ENCODE data around the gene RGL3. TPM values are rescaled to one million over a fixed set of nuclear protein-coding genes. Genes with fewer than 3 reads are reported as not detected.
A peak's percentile ranks its signal among the peaks of the same experiment; 100 is the strongest.
"Not testable (repeated sequence)": the region's sequence is repeated elsewhere in the genome, so short reads cannot be mapped to it uniquely, and the experiment has no call there.

The RGL3 gene
- total RNA-seq, 1 experiment from 2014 or later: 53.1 TPM

DNA sequence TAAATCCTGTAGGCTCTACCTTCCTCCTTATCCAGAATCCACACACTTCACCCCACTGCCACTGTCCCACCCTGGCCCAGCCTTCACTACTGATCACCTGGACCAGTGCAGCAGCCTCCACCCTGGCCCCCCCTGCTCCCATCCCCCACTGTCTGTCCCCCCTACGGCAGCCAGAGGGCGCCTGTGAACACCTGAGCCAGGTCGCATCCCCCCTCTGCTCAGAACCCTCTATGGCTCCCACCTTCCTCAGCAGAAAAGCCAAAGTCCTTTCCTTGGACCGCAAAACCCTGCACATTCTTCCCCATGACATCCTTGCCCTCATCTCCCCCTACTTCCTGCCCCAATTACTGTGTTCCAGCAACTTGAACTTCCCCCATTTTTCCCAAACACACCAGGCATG lies 41.1 kb upstream of the RGL3 start:
- CTCF ChIA-PET: interaction anchor here (1.7 kb wide), 1 partner anchor 22 kb away, joined by 3 read pairs; no protein-coding TSS in a partner anchor
- no peaks in the 10 kb centered on the region for H3K4me1 Mint-ChIP-seq (ENCODE audit: low read depth, unreplicated experiment)
- Histone ChIP-seq H3K4me3 (ENCODE audit: low read depth, low read length) (no peak overlapping the region), H3K4me1 (no peaks in the 10 kb centered on the region), H3K27me3 (replicated peaks; ENCODE audit: control insufficient read depth, insufficient read depth, low read length) (no peaks in the 10 kb centered on the region), H3K9me3 (no peaks in the 10 kb centered on the region), H3K36me3 (ENCODE audit: control insufficient read depth, insufficient read depth, low read length) (no peaks in the 10 kb centered on the region)
- H3K4me3 Mint-ChIP-seq (ENCODE audit: unreplicated experiment): no peak overlapping the region
- TF ChIP-seq, protein P1, sequence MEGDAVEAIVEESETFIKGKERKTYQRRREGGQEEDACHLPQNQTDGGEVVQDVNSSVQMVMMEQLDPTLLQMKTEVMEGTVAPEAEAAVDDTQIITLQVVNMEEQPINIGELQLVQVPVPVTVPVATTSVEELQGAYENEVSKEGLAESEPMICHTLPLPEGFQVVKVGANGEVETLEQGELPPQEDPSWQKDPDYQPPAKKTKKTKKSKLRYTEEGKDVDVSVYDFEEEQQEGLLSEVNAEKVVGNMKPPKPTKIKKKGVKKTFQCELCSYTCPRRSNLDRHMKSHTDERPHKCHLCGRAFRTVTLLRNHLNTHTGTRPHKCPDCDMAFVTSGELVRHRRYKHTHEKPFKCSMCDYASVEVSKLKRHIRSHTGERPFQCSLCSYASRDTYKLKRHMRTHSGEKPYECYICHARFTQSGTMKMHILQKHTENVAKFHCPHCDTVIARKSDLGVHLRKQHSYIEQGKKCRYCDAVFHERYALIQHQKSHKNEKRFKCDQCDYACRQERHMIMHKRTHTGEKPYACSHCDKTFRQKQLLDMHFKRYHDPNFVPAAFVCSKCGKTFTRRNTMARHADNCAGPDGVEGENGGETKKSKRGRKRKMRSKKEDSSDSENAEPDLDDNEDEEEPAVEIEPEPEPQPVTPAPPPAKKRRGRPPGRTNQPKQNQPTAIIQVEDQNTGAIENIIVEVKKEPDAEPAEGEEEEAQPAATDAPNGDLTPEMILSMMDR (IDR thresholded peaks at IDR 0.05; ENCODE audit: insufficient read depth in 1 of 2, low read depth in 1 of 2, low read length in 1 of 2, severe bottlenecking in 1 of 2, unreplicated experiment in 1 of 2): peak; percentile 20 to 35
- H3K36me3 Mint-ChIP-seq (ENCODE audit: insufficient read depth, unreplicated experiment): no peaks in the 10 kb centered on the region
- no peaks in the 10 kb centered on the region for H3K27me3 Mint-ChIP-seq (ENCODE audit: insufficient read depth, unreplicated experiment)
- POLR2A ChIA-PET: no interaction called here
- H3K27ac Mint-ChIP-seq (ENCODE audit: unreplicated experiment): no peak overlapping the region
- no peaks in the 10 kb centered on the region for H3K9me3 Mint-ChIP-seq (ENCODE audit: unreplicated experiment)
- no peak for DNase-seq
- no TSS peak for BruUV-seq (replicated peaks)
- intact Hi-C loops (cut with micrococcal nuclease; ENCODE audit: unreplicated experiment): no loop called here

DNA sequence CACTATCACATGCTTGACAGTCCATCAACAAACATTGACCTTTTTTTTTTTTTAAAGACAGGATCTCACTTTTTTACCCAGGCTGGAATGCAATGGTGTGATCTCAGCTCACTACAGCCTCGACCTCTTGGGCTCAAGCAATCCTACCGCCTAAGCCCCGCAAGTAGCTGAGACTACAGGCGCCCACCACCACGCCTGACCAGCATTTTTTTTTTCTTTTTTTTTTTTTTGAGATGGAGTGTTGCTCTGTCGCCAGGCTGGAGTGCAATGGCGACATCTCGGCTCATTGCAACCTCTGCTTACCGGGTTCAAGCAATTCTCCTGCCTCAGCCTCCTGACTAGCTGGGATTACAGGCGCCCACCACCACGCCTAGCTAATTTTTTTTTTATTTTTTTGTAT lies 39.8 kb upstream of the RGL3 start:
- not testable (repeated sequence) for H3K4me1 Mint-ChIP-seq (ENCODE audit: low read depth, unreplicated experiment)

DNA sequence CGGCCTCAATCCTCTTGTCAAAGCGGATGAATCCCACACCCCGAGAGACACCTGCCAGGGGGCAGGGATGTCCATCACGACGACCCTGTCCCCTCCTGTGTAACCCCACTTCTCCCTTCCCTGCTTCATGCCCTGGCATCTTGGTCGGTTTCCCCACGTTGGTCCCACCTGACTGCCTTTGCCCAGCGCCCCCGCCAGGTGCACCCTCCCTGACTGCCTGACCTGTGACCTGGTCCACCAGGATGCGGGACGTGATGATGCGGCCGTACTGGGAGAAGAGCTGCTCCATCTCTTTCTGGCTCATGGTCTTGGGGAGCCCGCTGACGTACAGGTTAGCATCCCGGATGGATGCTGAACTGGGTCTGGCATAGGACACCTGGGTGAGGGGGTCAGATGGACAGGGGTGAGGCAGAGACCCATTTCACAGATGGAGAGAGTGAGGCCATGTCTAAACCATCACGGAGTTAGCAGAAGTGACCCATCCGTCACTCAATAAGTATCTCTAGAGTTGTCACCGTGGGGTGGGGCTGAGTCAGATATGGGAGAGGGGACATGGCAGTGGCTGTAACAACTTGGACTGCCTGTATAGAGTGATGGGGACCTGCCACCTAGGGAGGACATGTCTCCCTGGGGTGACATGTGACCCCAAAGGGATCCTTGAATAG lies 39.3 kb upstream of the RGL3 start:
- no peak overlapping the region for H3K4me3 Mint-ChIP-seq (ENCODE audit: unreplicated experiment)
- no peaks in the 10 kb centered on the region for H3K9me3 ChIP-seq
- BruUV-seq (replicated peaks): no TSS peak
- H3K27me3 Mint-ChIP-seq (ENCODE audit: insufficient read depth, unreplicated experiment): no peaks in the 10 kb centered on the region
- peaks cover 2% of the 10 kb centered on the region for H3K36me3 Mint-ChIP-seq (ENCODE audit: insufficient read depth, unreplicated experiment)
- H3K36me3 ChIP-seq (ENCODE audit: control insufficient read depth, insufficient read depth, low read length): no peaks in the 10 kb centered on the region
- no peaks in the 10 kb centered on the region for H3K4me1 ChIP-seq
- intact Hi-C loops (cut with micrococcal nuclease; ENCODE audit: unreplicated experiment): no loop called here
- no peaks in the 10 kb centered on the region for H3K9me3 Mint-ChIP-seq (ENCODE audit: unreplicated experiment)
- H3K27ac Mint-ChIP-seq (ENCODE audit: unreplicated experiment): no peak overlapping the region
- no peak overlapping the region for H3K4me3 ChIP-seq (ENCODE audit: low read depth, low read length)
- ChIA-PET CTCF (interaction anchor here (0.8 to 1.7 kb wide), 2 partner anchors 24 to 77 kb away, joined by 3 to 4 read pairs; no protein-coding TSS in a partner anchor), POLR2A (no interaction called here)
- DNase-seq: no peak
- TF ChIP-seq, protein P1 (IDR thresholded peaks at IDR 0.05; ENCODE audit: insufficient read depth in 1 of 2, low read depth in 1 of 2, low read length in 1 of 2, severe bottlenecking in 1 of 2, unreplicated experiment in 1 of 2): no peak
- no peaks in the 10 kb centered on the region for H3K4me1 Mint-ChIP-seq (ENCODE audit: low read depth, unreplicated experiment)
- H3K27me3 ChIP-seq (replicated peaks; ENCODE audit: control insufficient read depth, insufficient read depth, low read length): no peaks in the 10 kb centered on the region

More for the DNA sequence above, 39.8 kb upstream of the RGL3 start:
- H3K9me3 ChIP-seq; BruUV-seq (replicated peaks); H3K9me3 Mint-ChIP-seq (ENCODE audit: unreplicated experiment); H3K36me3 ChIP-seq (ENCODE audit: control insufficient read depth, insufficient read depth, low read length); H3K27me3 Mint-ChIP-seq (ENCODE audit: insufficient read depth, unreplicated experiment); H3K4me1 ChIP-seq; H3K27me3 ChIP-seq (replicated peaks; ENCODE audit: control insufficient read depth, insufficient read depth, low read length); H3K27ac Mint-ChIP-seq (ENCODE audit: unreplicated experiment); H3K4me3 Mint-ChIP-seq (ENCODE audit: unreplicated experiment); DNase-seq; intact Hi-C loops (cut with micrococcal nuclease; ENCODE audit: unreplicated experiment); H3K4me3 ChIP-seq (ENCODE audit: low read depth, low read length); H3K36me3 Mint-ChIP-seq (ENCODE audit: insufficient read depth, unreplicated experiment): not testable (repeated sequence)
- ChIA-PET POLR2A (interaction anchor here (0.6 kb wide), 1 partner anchor 19 kb away, joined by 4 read pairs; no protein-coding TSS in a partner anchor), CTCF (interaction anchor here (0.8 to 1.7 kb wide), 2 partner anchors 24 to 78 kb away, joined by 3 to 4 read pairs; no protein-coding TSS in a partner anchor)
